Activated T-helper 17 cell treated with anti-CD3 and anti-CD28 coated beads, Interleukin-2, amount 50 U/mL, for 72 hours (primary cell): ENCODE data around the gene CRACR2B. TPM values are rescaled to one million over a fixed set of nuclear protein-coding genes. Genes with fewer than 3 reads are reported as not detected.
A peak's percentile ranks its signal among the peaks of the same experiment; 100 is the strongest.

Source experiments
- ATAC-seq: fragments of 150-1000 bp; cut with Tn5 transposase; replicated peaks from 2 replicates; pipeline ENCODE4 v1.10.0; 2021; ENCODE audit warnings: mild to moderate bottlenecking, moderate library complexity
- H3K27ac Mint-ChIP-seq: one replicate; pipeline ENCODE4 v1.8.0; 2022; ENCODE audit warnings: mixed read lengths
- H3K27me3 Mint-ChIP-seq: one replicate; pipeline ENCODE4 v1.8.0; 2022; ENCODE audit warnings: mixed read lengths
- H3K36me3 Mint-ChIP-seq: one replicate; pipeline ENCODE4 v1.8.0; 2022; ENCODE audit warnings: low read depth, mild to moderate bottlenecking, mixed read lengths
- H3K4me1 Mint-ChIP-seq: one replicate; pipeline ENCODE4 v1.8.0; 2022; ENCODE audit warnings: mixed read lengths
- H3K4me3 Mint-ChIP-seq: one replicate; pipeline ENCODE4 v1.8.0; 2022; ENCODE audit warnings: mild to moderate bottlenecking, mixed read lengths
- H3K9me3 Mint-ChIP-seq: one replicate; pipeline ENCODE4 v1.8.0; 2022; ENCODE audit warnings: mixed read lengths
- total RNA-seq, 2 donors: library from RNA; stranded (reverse); gene quantifications; one replicate each; pipeline ENCODE4 v1.2.3, GENCODE V29; 2022

CRACR2B gene
- total RNA-seq, 2 donors from 2014 or later, result 1.4 to 1.9 TPM

DNA sequence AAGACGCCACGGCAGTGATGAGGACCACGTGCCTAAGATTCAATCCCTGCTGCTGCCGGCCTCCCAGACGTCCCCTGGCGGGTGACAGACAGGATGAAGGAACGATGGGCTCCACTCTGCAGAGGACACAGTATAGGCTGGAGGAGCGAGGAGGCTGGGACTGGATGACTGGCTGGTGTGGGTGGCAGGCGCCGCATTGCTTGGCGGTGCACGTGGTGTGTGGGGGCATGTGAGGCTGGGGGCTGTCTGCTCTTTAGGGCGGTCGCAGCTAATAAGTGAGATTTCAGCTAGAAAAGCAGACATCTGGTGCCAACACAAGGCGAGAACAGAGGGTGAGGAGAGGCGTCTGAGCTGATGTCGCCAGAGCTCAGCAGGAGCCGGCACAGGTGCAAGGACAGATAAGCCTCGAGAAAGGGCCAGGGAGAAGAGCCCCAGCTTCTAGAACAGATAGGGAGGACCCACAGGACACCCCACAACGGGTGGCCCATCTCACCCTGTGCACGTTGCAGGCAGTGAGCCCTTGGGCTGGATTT is 48.1 kb downstream of the CRACR2B start:
- peaks cover 35% of the 10 kb centered on the region for H3K36me3 Mint-ChIP-seq
- H3K4me1 Mint-ChIP-seq, result peaks cover 6% of the 10 kb centered on the region
- no peaks in the 10 kb centered on the region for H3K27me3 Mint-ChIP-seq
- no peak for ATAC-seq
- no peak overlapping the region for H3K27ac Mint-ChIP-seq
- H3K9me3 Mint-ChIP-seq, result no peaks in the 10 kb centered on the region
- H3K4me3 Mint-ChIP-seq, result no peak overlapping the region

DNA sequence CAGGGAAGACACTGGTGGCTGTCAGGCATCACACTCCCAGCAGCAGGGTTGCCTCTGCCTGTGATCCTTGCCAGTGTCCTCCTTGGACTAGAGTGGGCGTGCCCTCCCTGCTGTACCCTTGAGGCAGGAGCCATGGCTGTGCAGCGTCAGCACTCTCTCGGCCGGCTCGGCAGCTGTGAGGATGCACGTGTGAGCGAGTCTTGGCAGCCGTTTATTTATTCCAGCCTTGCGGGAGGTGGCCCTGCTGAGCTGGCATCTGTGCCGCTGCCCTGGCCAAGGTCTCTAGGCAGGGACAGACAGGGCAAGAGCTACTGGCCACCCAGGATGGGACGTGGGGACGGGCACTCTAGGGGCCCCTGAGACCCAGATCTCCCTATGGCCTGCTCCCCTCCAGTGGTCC is 48.8 kb downstream of the CRACR2B start:
- peaks cover 40% of the 10 kb centered on the region for H3K36me3 Mint-ChIP-seq
- H3K4me1 Mint-ChIP-seq, result peaks cover 6% of the 10 kb centered on the region
- no peak for ATAC-seq
- no peaks in the 10 kb centered on the region for H3K27me3 Mint-ChIP-seq
- no peak overlapping the region for H3K27ac Mint-ChIP-seq
- H3K4me3 Mint-ChIP-seq, result no peak overlapping the region
- H3K9me3 Mint-ChIP-seq, result no peaks in the 10 kb centered on the region

DNA sequence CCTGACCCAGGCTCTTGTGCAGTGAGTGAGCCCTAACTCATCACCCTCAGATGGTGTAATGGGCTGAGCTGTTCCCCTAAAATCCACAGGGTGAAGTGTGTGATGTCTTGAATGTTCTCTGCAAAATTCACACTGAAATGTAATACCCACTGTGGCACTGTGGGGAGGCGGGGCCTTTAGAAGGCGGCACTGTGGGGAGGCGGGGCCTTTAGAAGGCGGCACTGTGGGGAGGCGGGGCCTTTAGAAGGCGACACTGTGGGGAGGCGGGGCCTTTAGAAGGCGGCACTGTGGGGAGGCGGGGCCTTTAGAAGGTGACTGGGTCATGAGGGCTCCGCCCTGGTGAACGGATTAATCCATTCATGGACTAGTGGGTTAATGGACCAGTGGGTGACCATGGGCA is 49.8 kb downstream of the CRACR2B start:
- peak; percentile 40 for ATAC-seq
- Mint-ChIP-seq H3K9me3 (no peaks in the 10 kb centered on the region), H3K36me3 (peaks cover 49% of the 10 kb centered on the region)

GRCh38 chr11:880447-880846 is 52.7 kb downstream of the CRACR2B start:
- Mint-ChIP-seq H3K4me3 (no peak overlapping the region), H3K27ac (no peak overlapping the region), H3K4me1 (no peaks in the 10 kb centered on the region), H3K36me3 (peaks cover 43% of the 10 kb centered on the region), H3K9me3 (no peaks in the 10 kb centered on the region), H3K27me3 (no peaks in the 10 kb centered on the region)
- no peak for ATAC-seq

More for the DNA sequence above, 49.8 kb downstream of the CRACR2B start:
- Mint-ChIP-seq H3K27me3 (no peaks in the 10 kb centered on the region), H3K4me1 (peaks cover 6% of the 10 kb centered on the region), H3K4me3 (no peak overlapping the region), H3K27ac (no peak overlapping the region)

Other genes starting within 250 kb of the CRACR2B start
- gene IRF7, start 212.0 kb upstream of the CRACR2B start, total RNA-seq, result 10 to 100 TPM; 14.7 to 25.8 TPM
- not detected for gene CDHR5, start 203.0 kb upstream of the CRACR2B start, total RNA-seq
- gene SCT, start 200.7 kb upstream of the CRACR2B start, total RNA-seq, result not detected
- 1 to 10 TPM in 1 of 2 donors, under 1 TPM in 1; 0.48 to 3.8 TPM for gene DRD4, start 190.7 kb upstream of the CRACR2B start, total RNA-seq
- gene DEAF1, start 132.7 kb upstream of the CRACR2B start, total RNA-seq, result 10 to 100 TPM; 43.2 to 56.0 TPM
- 10 to 100 TPM; 11.7 to 14.6 TPM for gene TMEM80, start 132.1 kb upstream of the CRACR2B start, total RNA-seq
- 10 to 100 TPM; 23.6 to 34.6 TPM for gene EPS8L2, start 121.7 kb upstream of the CRACR2B start, total RNA-seq
- gene TALDO1, start 80.5 kb upstream of the CRACR2B start, total RNA-seq, result 100 to 1,000 TPM; 131 to 255 TPM
- gene GATD1, start 50.4 kb upstream of the CRACR2B start, total RNA-seq, result 10 to 100 TPM; 42.3 to 60.9 TPM
- gene CEND1, start 37.8 kb upstream of the CRACR2B start, total RNA-seq, result 1 to 10 TPM; 1.2 to 3.9 TPM
- 10 to 100 TPM; 27.9 to 62.2 TPM for gene SLC25A22, start 29.6 kb upstream of the CRACR2B start, total RNA-seq
- gene PIDD1, start 22.7 kb upstream of the CRACR2B start, total RNA-seq, result 10 to 100 TPM; 35.8 to 43.8 TPM
- gene RPLP2, start 18.0 kb upstream of the CRACR2B start, total RNA-seq, result 1,000 to 10,000 TPM; 2,744 to 3,086 TPM
- gene PNPLA2, start 9.0 kb upstream of the CRACR2B start, total RNA-seq, result 10 to 100 TPM; 36.8 to 39.3 TPM
- 10 to 100 TPM; 61.5 to 74.6 TPM for gene CD151, start 5.0 kb downstream of the CRACR2B start, total RNA-seq
- gene POLR2L, start 14.6 kb downstream of the CRACR2B start, total RNA-seq, result 100 to 1,000 TPM in 1 of 2 donors, 10 to 100 TPM in 1; 41.2 to 106 TPM
- gene TSPAN4, start 14.9 kb downstream of the CRACR2B start, total RNA-seq, result 10 to 100 TPM in 1 of 2 donors, 1 to 10 TPM in 1; 6.0 to 11.2 TPM
- gene CHID1, start 82.9 kb downstream of the CRACR2B start, total RNA-seq, result 10 to 100 TPM; 71.9 to 72.6 TPM
- 10 to 100 TPM; 69.1 to 76.2 TPM for gene AP2A2, start 98.0 kb downstream of the CRACR2B start, total RNA-seq
- not detected for gene MUC6, start 208.8 kb downstream of the CRACR2B start, total RNA-seq
- gene MUC2, start 247.0 kb downstream of the CRACR2B start, total RNA-seq, result not detected